IPS-18a (cell line): ENCODE results near the gene PRELID2.

Experiments used
- H3K27ac ChIP-seq: one replicate; pipeline ENCODE4 v1.5.1; 2013; ENCODE audit warnings: low read length
- H3K27me3 ChIP-seq: one replicate; pipeline ENCODE4 v1.6.1; 2013; ENCODE audit warnings: mild to moderate bottlenecking, low read length; ENCODE audit not compliant: control insufficient read depth, insufficient read depth
- H3K36me3 ChIP-seq: one replicate; pipeline ENCODE4 v1.6.1; 2013; ENCODE audit warnings: low read depth, low read length; ENCODE audit not compliant: control insufficient read depth
- H3K4me1 ChIP-seq: one replicate; pipeline ENCODE4 v1.6.1; 2013; ENCODE audit warnings: low read depth, low read length; ENCODE audit not compliant: control insufficient read depth
- H3K4me3 ChIP-seq: one replicate; pipeline ENCODE4 v1.5.1; 2013; ENCODE audit warnings: low read length
- H3K9ac ChIP-seq: one replicate; pipeline ENCODE4 v1.6.1; 2013; ENCODE audit warnings: mild to moderate bottlenecking, low read length, moderate library complexity
- H3K9me3 ChIP-seq: one replicate; pipeline ENCODE4 v1.6.1; 2013; ENCODE audit warnings: low read depth, low read length; ENCODE audit not compliant: control insufficient read depth

PRELID2 gene

GRCh38 chr5:145787996-145788395 is 47.1 kb downstream of the PRELID2 start:
- Histone ChIP-seq H3K36me3 (no peaks in the 10 kb centered on the region), H3K4me1 (peaks cover 5% of the 10 kb centered on the region), H3K27ac (no peak overlapping the region), H3K27me3 (no peaks in the 10 kb centered on the region), H3K4me3 (no peak overlapping the region), H3K9ac (no peak overlapping the region), H3K9me3 (no peaks in the 10 kb centered on the region)

DNA sequence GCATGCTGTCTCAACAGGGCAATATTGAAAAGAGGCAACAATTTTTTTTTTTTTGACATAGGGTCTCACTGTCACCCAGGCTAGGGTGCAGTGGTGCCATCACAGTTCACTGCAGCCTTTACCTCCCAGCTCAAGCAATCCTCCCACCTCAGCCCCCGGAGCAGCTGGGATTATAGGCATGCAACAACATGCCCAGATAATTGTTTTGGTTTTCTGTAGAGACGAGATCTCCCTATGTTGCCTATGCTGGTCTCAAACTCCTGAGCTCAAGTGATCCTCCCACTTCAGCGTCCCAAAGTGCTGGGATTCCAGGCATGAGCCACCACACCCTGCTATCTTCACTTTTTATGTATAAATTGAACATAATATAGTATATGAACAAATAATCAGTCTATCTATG is 47.6 kb downstream of the PRELID2 start:
- peaks cover 4% of the 10 kb centered on the region for H3K4me1 ChIP-seq
- no peak overlapping the region for H3K9ac ChIP-seq
- no peaks in the 10 kb centered on the region for H3K27me3 ChIP-seq
- no peaks in the 10 kb centered on the region for H3K9me3 ChIP-seq
- H3K36me3 ChIP-seq, result no peaks in the 10 kb centered on the region
- no peak overlapping the region for H3K4me3 ChIP-seq
- no peak overlapping the region for H3K27ac ChIP-seq

- H3K27ac ChIP-seq, result no peak overlapping the region
- no peak overlapping the region for H3K9ac ChIP-seq
- H3K4me3 ChIP-seq, result no peak overlapping the region
- H3K9me3 ChIP-seq, result no peaks in the 10 kb centered on the region
- H3K27me3 ChIP-seq, result no peaks in the 10 kb centered on the region
- peaks cover 4% of the 10 kb centered on the region for H3K4me1 ChIP-seq
- H3K36me3 ChIP-seq, result no peaks in the 10 kb centered on the region
Observed at GRCh38 chr5:145787001-145787400, 48.1 kb downstream of the PRELID2 start.

- no peaks in the 10 kb centered on the region for H3K36me3 ChIP-seq
Observed at GRCh38 chr5:145780982-145781381, 54.2 kb downstream of the PRELID2 start.

DNA sequence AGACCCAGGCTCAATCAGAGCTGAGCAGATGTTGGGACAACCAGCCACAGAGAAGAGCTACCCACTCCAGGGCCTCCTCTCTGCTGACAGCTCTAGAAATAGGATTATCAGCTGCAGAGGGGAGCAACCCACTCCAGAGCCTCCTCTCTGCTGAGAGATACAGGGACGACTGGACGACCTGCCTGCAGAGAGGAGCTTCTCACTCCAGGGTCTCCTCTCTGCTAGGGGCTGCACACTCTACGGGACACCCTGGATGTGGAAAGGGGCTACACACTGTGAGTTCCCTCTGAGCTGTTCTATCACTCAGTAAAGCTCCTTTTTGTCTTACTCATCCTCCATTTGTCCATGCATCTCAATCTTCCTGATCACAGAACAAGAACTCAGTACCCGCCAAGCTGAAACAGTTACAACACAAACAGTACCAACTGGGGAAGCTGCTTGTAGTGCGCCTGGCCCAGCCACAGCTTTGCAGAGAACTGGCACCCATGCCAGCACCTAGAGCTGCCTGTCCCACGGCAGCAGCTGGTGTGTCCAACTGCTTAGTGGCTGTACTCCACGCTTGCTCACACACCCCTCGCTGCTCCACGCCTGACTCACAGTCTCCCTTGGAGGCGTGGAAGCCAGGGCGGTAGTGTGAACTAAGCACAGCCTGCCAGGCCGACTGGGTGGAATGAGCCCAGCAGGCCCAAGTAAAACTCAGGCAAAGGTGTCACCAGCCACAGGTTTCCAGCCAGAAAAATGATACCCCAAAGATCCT is 56.8 kb downstream of the PRELID2 start:
- Histone ChIP-seq H3K4me3 (no peak overlapping the region), H3K9me3 (no peaks in the 10 kb centered on the region), H3K9ac (no peak overlapping the region), H3K4me1 (peaks cover 5% of the 10 kb centered on the region), H3K27me3 (no peaks in the 10 kb centered on the region), H3K36me3 (no peaks in the 10 kb centered on the region), H3K27ac (no peak overlapping the region)

More at GRCh38 chr5:145780982-145781381, 54.2 kb downstream of the PRELID2 start:
- Histone ChIP-seq H3K9ac (no peak overlapping the region), H3K4me1 (peaks cover 5% of the 10 kb centered on the region), H3K27ac (no peak overlapping the region), H3K9me3 (no peaks in the 10 kb centered on the region), H3K4me3 (no peak overlapping the region), H3K27me3 (no peaks in the 10 kb centered on the region)

GRCh38 chr5:145777445-145778063 is 57.6 kb downstream of the PRELID2 start:
- Histone ChIP-seq H3K36me3 (no peaks in the 10 kb centered on the region), H3K9ac (no peak overlapping the region), H3K9me3 (no peaks in the 10 kb centered on the region), H3K4me1 (peaks cover 5% of the 10 kb centered on the region), H3K27ac (no peak overlapping the region), H3K27me3 (no peaks in the 10 kb centered on the region), H3K4me3 (no peak overlapping the region)

- Histone ChIP-seq H3K27ac (no peak overlapping the region), H3K9ac (no peak overlapping the region), H3K27me3 (no peaks in the 10 kb centered on the region), H3K36me3 (no peaks in the 10 kb centered on the region), H3K4me1 (peaks cover 5% of the 10 kb centered on the region), H3K9me3 (no peaks in the 10 kb centered on the region), H3K4me3 (no peak overlapping the region)
Observed at GRCh38 chr5:145776886-145777285, 58.3 kb downstream of the PRELID2 start.

- Histone ChIP-seq H3K27ac (no peak overlapping the region), H3K9me3 (no peaks in the 10 kb centered on the region), H3K4me1 (peaks cover 4% of the 10 kb centered on the region), H3K4me3 (no peak overlapping the region), H3K9ac (no peak overlapping the region), H3K36me3 (no peaks in the 10 kb centered on the region), H3K27me3 (no peaks in the 10 kb centered on the region)
Observed at GRCh38 chr5:145775893-145776444, 59.2 kb downstream of the PRELID2 start.

DNA sequence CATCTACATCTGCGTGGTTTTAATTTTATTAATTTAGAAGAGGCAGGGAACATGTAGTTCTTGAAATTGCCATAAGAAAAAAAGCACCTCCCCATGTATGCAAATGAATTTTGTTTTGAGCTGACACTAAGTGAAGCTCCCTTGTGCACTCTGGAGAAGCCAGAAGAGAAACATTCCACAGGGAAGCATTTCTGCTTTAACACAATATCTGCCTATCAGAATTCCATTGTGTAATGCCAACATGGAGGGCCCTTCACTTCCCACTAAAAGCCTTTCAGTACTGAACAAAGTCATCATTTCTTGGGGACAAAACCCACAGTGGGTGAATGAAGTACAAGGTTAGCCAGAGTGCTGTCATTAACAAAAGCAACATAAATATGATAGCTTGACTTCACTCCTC is 59.7 kb downstream of the PRELID2 start:
- Histone ChIP-seq H3K27ac (no peak overlapping the region), H3K4me3 (no peak overlapping the region), H3K4me1 (no peaks in the 10 kb centered on the region), H3K27me3 (no peaks in the 10 kb centered on the region), H3K9me3 (no peaks in the 10 kb centered on the region), H3K36me3 (no peaks in the 10 kb centered on the region), H3K9ac (no peak overlapping the region)

GRCh38 chr5:145774442-145774841 is 60.7 kb downstream of the PRELID2 start:
- H3K36me3 ChIP-seq, result no peaks in the 10 kb centered on the region
- no peaks in the 10 kb centered on the region for H3K4me1 ChIP-seq
- no peak overlapping the region for H3K27ac ChIP-seq
- no peaks in the 10 kb centered on the region for H3K9me3 ChIP-seq
- no peak overlapping the region for H3K9ac ChIP-seq
- no peaks in the 10 kb centered on the region for H3K27me3 ChIP-seq
- no peak overlapping the region for H3K4me3 ChIP-seq

DNA sequence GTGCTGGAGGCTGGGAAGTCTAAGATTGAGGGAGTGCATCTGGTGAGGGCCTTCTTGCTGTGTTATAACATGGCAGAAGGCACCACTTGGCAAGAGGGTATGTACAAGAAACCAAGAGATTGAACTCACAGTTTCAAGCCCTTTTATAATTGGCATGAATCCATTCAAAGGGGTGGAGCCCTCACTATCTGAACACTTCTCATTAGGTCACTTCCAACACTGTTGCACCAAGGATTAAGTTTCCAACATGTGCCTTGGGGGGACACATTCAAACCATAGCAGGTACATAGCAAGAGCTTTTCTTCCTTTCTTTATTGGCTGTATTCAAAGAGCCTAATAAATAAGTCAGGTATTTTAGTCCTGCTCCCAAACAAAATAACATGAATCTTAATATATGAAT is 62.7 kb downstream of the PRELID2 start:
- no peaks in the 10 kb centered on the region for H3K4me1 ChIP-seq
- no peaks in the 10 kb centered on the region for H3K27me3 ChIP-seq
- H3K36me3 ChIP-seq, result no peaks in the 10 kb centered on the region
- no peak overlapping the region for H3K27ac ChIP-seq
- H3K9me3 ChIP-seq, result no peaks in the 10 kb centered on the region
- no peak overlapping the region for H3K4me3 ChIP-seq
- no peak overlapping the region for H3K9ac ChIP-seq

GRCh38 chr5:145768863-145769262 is 66.3 kb downstream of the PRELID2 start:
- Histone ChIP-seq H3K9ac (no peak overlapping the region), H3K4me3 (no peak overlapping the region), H3K4me1 (no peaks in the 10 kb centered on the region), H3K27me3 (no peaks in the 10 kb centered on the region), H3K27ac (no peak overlapping the region), H3K36me3 (no peaks in the 10 kb centered on the region), H3K9me3 (no peaks in the 10 kb centered on the region)
